IPS-18a (cell line): ENCODE measurements around the gene NUDT15.

Experiments
- H3K27ac ChIP-seq: one replicate; pipeline ENCODE4 v1.5.1; 2013; ENCODE audit warnings: low read length
- H3K27me3 ChIP-seq: one replicate; pipeline ENCODE4 v1.6.1; 2013; ENCODE audit warnings: mild to moderate bottlenecking, low read length; ENCODE audit not compliant: control insufficient read depth, insufficient read depth
- H3K36me3 ChIP-seq: one replicate; pipeline ENCODE4 v1.6.1; 2013; ENCODE audit warnings: low read depth, low read length; ENCODE audit not compliant: control insufficient read depth
- H3K4me1 ChIP-seq: one replicate; pipeline ENCODE4 v1.6.1; 2013; ENCODE audit warnings: low read depth, low read length; ENCODE audit not compliant: control insufficient read depth
- H3K4me3 ChIP-seq: one replicate; pipeline ENCODE4 v1.5.1; 2013; ENCODE audit warnings: low read length
- H3K9ac ChIP-seq: one replicate; pipeline ENCODE4 v1.6.1; 2013; ENCODE audit warnings: mild to moderate bottlenecking, low read length, moderate library complexity
- H3K9me3 ChIP-seq: one replicate; pipeline ENCODE4 v1.6.1; 2013; ENCODE audit warnings: low read depth, low read length; ENCODE audit not compliant: control insufficient read depth

The NUDT15 gene

GRCh38 chr13:48072787-48073186, 35.3 kb downstream of the NUDT15 start:
- Histone ChIP-seq H3K9me3 (peaks cover 56% of the 10 kb centered on the region), H3K4me3 (no peak overlapping the region), H3K27me3 (no peaks in the 10 kb centered on the region), H3K27ac (no peak overlapping the region), H3K36me3 (peaks cover 70% of the 10 kb centered on the region), H3K4me1 (no peaks in the 10 kb centered on the region), H3K9ac (no peak overlapping the region)

- Histone ChIP-seq H3K9ac (no peak overlapping the region), H3K9me3 (peaks cover 48% of the 10 kb centered on the region), H3K27ac (no peak overlapping the region), H3K36me3 (peaks cover 75% of the 10 kb centered on the region), H3K4me3 (no peak overlapping the region), H3K27me3 (no peaks in the 10 kb centered on the region), H3K4me1 (no peaks in the 10 kb centered on the region)
Observed at GRCh38 chr13:48074006-48074405, 36.5 kb downstream of the NUDT15 start.

- Histone ChIP-seq H3K4me3 (no peak overlapping the region), H3K36me3 (peaks cover 86% of the 10 kb centered on the region), H3K9me3 (peaks cover 5% of the 10 kb centered on the region), H3K4me1 (no peaks in the 10 kb centered on the region), H3K9ac (no peak overlapping the region), H3K27me3 (no peaks in the 10 kb centered on the region), H3K27ac (no peak overlapping the region)
Observed at GRCh38 chr13:48078251-48078656, 40.7 kb downstream of the NUDT15 start.

GRCh38 chr13:48081739-48082138, 44.2 kb downstream of the NUDT15 start:
- H3K9ac ChIP-seq = no peak overlapping the region
- no peaks in the 10 kb centered on the region for H3K9me3 ChIP-seq
- no peak overlapping the region for H3K4me3 ChIP-seq
- H3K27ac ChIP-seq = no peak overlapping the region
- no peaks in the 10 kb centered on the region for H3K27me3 ChIP-seq
- H3K4me1 ChIP-seq = no peaks in the 10 kb centered on the region
- peaks cover 74% of the 10 kb centered on the region for H3K36me3 ChIP-seq

- H3K27ac ChIP-seq = no peak overlapping the region
- no peak overlapping the region for H3K4me3 ChIP-seq
- no peaks in the 10 kb centered on the region for H3K9me3 ChIP-seq
- H3K9ac ChIP-seq = no peak overlapping the region
- H3K36me3 ChIP-seq = peaks cover 35% of the 10 kb centered on the region
- H3K27me3 ChIP-seq = no peaks in the 10 kb centered on the region
- no peaks in the 10 kb centered on the region for H3K4me1 ChIP-seq
Observed at GRCh38 chr13:48086272-48086671, 48.7 kb downstream of the NUDT15 start.

GRCh38 chr13:48093588-48093987, 56.1 kb downstream of the NUDT15 start:
- Histone ChIP-seq H3K36me3 (no peaks in the 10 kb centered on the region), H3K27me3 (no peaks in the 10 kb centered on the region), H3K27ac (no peak overlapping the region), H3K9ac (peak overlapping the region; percentile 93), H3K4me1 (peaks cover 3% of the 10 kb centered on the region), H3K4me3 (peak overlapping the region; percentile 98), H3K9me3 (no peaks in the 10 kb centered on the region)

- peak overlapping the region; percentile 93 for H3K9ac ChIP-seq
- H3K27me3 ChIP-seq = no peaks in the 10 kb centered on the region
- H3K27ac ChIP-seq = no peak overlapping the region
- no peaks in the 10 kb centered on the region for H3K9me3 ChIP-seq
- H3K4me1 ChIP-seq = peaks cover 3% of the 10 kb centered on the region
- H3K4me3 ChIP-seq = peak overlapping the region; percentile 98
- H3K36me3 ChIP-seq = no peaks in the 10 kb centered on the region
Observed at GRCh38 chr13:48094404-48094780, 56.9 kb downstream of the NUDT15 start.

- peak within 1 kb of the TSS; percentile 59 for H3K27ac ChIP-seq
- no peaks in the 10 kb centered on the region for H3K36me3 ChIP-seq
- H3K9me3 ChIP-seq = no peaks in the 10 kb centered on the region
- no peaks in the 10 kb centered on the region for H3K27me3 ChIP-seq
- H3K9ac ChIP-seq = peak within 1 kb of the TSS; percentile 93
- peaks cover 3% of the 10 kb centered on the region for H3K4me1 ChIP-seq
- H3K4me3 ChIP-seq = peak within 1 kb of the TSS; percentile 98
Observed at GRCh38 chr13:48094781-48095502, 57.4 kb downstream of the NUDT15 start, which contains the start of gene MED4. MED4 (minus strand) TSS chr13:48095104; CDS start chr13:48095078, 26 bp downstream.

- Histone ChIP-seq H3K27me3 (no peaks in the 10 kb centered on the region), H3K36me3 (no peaks in the 10 kb centered on the region), H3K4me3 (no peak overlapping the region), H3K27ac (no peak overlapping the region), H3K9ac (no peak overlapping the region), H3K9me3 (no peaks in the 10 kb centered on the region), H3K4me1 (peaks cover 3% of the 10 kb centered on the region)
Observed at GRCh38 chr13:48096670-48097069, 59.1 kb downstream of the NUDT15 start.
